CD4-positive, alpha-beta T cell treated with Interleukin-4 for 4 hours (primary cell): ENCODE results near the gene PLK3.
"Not testable (repeated sequence)": the region's sequence is repeated elsewhere in the genome, so short reads cannot be mapped to it uniquely, and the experiment has no call there.

Source experiments
- DNase-seq: peaks from one replicate; pipeline ENCODE4 v3.0.0-alpha.2; 2020

Gene PLK3

DNA sequence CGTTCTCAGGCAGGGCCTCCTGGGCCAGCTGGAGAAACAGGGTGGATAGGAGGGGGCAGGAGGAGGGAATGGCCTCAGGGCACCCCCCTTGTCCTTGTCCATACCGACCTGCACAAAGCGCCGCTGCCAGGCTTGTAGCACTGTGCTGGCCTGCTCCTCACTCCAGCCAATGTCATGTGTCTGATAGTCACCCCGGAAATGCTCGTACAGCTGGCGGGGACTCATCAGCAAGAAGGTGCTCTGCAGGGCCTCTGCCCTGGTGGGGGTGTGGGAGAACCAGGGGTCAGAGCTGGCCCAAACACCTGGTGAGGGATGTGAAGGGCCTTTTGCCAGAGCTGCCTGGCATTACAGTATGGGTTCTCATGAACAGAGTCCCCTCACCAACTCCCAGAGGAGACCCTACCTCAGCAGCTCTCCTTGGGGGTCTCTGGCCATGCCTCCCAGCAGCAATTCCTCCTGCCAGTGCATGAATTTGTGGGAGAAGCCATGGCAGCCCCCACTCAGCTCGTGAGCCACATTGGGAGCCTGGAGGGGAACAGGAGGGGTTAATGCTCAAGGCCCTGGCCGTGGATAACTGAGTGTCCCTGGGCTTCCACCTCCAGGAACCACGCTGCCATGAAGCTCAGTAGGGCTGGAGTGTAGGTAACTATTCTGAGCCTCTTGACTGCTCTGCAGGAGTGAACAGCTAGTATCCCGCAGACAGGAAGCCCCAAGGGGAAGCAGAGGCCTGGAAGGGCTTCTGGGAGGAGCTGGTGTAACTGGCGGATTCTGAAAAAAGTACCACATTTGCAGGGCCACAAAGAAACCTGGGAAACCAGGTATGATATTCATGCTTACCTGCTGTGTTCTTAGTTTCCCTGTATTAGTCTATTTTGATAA, 29.6 kb downstream of the PLK3 start:
- DNase-seq: no peak

DNA sequence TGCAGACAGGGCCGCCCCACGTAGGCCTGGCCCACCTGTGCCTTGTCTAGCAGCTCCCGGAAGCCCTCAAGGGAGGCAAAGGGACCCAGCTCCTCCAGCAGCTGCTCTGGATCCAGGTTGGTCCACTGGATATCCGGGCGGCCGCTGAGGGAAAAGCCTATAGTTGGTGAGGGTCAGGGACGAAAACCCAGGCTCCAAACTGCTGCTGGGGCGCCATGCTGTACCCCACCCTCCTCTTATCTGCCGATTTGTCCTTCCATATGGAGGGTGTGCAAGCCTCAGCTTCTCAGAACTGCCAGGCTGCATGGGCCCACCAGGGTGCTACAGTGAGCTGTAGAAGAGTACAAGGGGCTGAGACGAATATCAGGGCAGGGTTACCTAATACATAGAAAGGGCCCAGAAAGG, 30.7 kb downstream of the PLK3 start:
- DNase-seq: no peak

DNA sequence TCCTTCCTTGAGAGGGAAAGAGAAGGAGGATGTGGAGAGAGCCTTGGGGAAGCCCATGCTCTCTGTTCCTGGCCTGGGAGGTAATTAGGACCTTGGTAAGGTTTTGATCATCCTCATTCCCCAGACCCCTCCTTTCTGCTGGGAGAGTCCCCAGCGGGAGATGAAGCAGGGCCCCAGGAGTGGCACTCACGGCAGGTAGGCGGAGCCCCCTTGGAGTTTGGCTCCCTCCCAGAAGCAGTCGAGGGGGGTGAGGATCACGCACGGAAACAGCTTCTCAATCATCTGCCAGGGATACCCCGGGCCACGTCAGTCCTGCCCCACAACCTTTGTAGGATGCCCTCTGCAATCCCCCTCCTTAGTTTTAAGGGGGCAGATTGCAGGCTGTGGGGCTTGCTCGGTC, 31.3 kb downstream of the PLK3 start:
- no peak for DNase-seq

DNA sequence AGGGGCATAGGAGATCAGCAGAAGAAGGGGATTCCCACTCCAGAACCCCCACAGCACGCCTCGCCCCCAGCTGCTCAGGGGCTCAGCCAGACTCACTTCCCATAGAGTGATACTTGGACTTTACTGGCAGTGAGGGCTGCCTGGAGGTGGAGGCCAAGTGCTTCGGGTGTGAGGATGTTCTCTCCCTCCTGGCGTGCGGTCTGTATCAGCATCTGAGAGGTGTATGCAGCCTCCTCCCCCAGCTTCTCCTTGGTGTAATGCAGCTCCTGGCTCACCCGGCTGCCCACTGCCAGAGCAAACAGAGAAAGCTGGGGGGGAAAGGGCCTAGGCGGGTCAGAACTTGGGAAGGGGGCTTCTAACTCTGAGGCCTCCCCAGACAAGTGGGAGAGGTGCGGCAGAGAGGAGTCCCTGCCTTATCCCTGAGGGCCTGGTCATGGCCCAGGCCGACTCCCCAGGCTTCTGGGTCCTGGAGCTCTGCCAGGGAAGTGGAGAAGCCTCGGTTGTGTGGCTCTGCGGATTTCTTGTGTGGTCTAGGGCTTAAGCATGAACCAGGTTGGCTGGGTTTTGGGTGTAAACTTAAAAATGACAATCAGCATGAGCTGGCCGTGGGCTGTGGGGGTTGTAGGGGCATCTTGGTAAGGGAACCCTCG, 32.0 kb downstream of the PLK3 start:
- no peak for DNase-seq

DNA sequence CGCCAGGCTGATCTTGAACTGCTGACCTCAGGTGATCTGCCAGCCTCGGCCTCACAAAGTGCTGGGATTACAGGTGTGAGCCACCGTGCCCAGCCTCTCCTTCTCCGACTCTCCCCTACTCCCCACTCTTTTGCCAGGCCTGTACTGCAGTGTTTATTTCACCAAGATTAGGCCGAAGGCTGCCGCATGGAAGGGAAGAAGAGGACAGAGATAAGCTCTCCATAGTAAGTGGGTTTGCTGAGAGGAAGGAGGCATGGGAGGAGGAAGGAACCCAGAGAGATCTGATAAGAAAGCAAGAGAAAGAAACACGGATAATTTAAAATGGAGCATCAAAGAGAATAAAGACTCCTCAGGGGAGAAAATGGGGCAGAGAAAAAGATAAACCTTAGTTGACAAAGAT, 34.2 kb downstream of the PLK3 start:
- DNase-seq: no peak

DNA sequence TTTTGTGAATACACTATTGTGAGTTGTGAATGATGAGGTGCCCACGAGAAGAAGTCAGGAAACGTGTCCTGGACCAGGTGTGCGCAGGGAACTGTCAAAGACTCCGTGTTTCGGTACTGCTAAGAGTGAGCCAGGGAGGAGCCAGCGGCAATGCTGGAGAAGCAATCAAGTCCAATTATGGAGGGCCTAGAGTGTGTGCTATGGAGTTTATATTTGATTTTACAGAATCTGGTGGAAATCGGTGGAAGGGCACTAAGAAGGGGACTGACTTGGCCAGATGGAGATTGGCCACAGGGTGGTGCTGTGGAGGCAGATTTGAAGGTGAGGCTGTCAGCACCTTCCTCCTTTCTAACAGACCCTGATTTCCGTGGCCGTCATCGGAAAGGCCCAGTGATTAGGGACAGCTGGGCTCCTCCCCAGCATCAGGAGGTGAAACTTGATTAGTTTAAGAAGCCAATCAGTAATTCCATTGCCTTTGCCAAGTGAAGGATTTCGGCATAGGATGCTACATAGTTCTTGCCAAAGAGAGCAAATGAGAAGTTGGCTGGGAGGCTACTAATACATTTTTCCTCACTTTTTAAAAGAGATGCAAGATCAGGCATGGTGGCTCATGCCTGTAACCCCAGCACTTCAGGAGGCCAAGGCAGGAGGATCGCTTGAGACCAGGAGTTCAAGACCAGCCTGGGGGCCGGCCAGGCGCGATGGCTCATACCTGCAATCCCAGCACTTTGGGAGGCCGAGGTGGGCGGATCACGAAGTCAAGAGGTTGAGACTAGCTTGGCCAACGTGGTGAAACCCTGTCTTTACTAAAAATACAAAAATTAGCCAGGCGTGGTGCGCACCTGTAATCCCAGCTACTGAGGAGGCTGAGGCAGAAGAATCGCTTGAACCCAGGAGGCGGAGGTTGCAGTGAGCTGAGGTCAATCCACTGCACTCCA, 35.8 kb downstream of the PLK3 start:
- peak; percentile 83 for DNase-seq

DNA sequence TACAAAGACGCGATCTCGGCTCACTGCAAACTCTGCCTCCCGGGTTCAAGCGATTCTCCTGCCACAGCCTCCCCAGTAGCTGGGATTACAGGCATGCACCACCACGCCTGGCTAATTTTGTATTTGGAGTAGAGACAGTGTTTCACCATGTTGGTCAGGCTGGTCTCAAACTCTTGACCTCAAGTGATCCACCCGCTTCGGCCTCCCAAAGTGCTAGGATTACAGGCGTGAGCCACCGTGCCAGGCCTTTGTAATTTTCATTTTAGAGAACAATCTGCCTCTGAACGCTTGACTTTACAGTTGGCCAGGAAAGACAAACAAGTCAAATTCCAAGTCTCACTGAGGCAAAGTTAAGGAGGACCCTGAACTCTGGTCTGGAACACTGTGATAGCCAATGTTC, 38.1 kb downstream of the PLK3 start:
- DNase-seq: not testable (repeated sequence)

DNA sequence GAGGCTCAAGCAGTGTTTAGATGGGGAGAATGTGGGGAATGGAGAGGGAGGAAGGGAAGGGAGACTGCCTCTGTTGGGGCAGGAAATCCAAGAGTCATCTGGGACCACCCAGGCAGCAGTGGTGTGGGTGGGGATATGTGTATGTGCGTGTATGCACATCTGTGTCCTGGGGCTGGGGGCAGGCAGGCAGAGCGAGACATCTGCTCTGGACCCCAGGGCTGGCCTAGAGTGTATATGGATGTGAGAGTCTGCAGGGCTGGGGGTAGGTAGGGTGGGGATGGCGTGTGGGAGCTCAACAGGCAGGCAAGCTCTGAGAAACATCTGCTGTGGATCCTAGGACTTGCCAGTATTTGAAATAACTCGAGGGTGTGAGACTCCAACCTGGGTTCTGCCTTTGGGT, 39.4 kb downstream of the PLK3 start:
- no peak for DNase-seq

DNA sequence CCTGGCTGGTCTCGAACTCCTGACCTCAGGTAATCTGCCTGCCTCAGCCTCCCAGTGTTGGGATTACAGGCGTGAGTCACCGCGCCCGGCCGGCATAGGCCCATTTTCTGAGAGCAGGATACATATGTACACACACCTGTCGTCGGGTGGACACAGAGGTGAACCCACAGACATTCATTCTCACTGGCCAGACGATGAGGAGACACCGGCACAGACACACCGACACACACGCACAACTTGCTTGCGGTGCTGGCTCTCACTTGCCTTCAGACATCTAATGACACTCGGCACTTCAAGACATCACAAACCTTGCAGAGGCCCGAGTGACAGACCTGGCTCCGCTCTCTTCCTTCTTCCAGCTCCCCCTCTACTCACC, 42.3 kb downstream of the PLK3 start:
- no peak for DNase-seq

DNA sequence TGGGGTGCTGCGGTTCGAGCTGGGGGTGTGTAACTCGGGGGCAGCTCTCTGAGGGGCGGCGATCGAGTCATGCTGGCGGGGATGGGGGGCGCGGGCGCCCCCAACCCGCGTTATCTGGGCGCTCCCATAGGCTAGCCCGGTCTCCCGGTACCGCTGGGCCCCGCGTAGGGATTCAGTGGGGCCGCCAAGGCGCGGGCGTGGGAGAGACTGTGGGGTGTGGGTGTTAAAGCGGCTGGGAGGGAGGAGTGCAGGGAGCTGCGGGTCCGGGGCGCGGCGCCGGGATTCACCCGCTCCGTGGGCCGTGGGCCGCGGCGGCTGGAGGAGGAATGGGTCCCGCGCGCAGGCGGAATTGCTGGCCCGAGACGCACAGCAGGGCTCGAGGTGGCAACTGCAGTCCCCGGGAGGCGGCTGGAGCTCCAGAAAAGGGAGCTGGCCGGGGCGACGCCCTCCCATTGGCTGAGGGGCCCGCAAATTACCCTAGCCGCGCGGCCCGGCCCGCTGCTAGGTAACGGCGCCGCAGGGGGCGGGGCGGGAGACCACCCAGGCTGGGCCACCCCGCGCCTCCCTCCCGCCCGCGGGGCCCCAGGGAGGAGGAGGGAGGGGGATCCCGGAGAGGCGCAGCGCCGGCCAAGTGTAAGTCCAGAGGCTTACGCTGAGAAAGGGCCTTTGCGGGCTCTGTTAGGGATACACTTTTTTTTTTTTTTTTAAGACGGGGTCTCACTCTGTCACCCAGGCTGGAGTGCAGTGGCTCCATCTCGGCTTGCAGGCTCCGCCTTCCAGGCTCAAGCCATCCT, 42.9 kb downstream of the PLK3 start, which contains the start of gene PTCH2:
TSS of gene PTCH2 (minus strand) at position 392 of the 794 bp plus-strand sequence. CDS start at position 71, 321 bp downstream.
- peak; percentile 6 for DNase-seq

DNA sequence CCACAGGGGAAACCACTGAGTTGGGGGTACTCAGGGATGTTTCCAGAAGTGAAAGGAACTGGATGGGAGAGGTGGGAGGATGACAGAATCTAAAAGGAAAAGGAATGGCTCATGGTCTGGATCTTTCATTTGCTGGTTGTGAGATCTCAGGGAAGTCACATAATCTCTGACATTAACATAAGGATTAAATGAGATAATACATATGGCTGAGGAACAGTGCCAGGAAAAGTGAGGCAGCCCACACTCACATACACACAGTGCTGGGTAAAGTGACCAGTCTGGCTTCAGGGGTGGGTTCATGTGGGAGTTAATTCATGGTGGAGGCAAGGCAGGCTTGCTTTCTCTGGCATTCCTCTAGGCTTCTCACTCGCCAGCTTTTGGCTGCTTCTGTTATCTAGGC, 46.8 kb downstream of the PLK3 start:
- no peak for DNase-seq

DNA sequence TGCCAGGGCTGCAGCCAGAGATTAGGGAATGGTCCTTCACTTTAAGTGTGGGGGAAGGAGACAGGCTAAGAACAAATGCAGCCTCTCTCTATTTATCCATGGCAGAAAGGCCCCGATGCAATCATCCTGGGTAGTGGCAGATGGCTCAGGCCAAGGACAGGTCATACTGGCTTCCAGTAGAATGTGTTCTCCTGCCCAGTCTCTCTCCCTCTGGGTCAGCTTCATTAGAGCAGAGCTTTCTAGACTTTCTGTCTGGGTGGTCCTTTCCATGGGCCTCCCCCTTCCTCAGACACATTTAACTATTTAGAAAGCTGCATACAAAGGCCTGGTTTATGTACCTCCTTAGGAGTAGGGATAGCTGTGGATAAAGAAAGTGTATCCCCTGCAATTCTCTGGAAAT, 47.7 kb downstream of the PLK3 start:
- DNase-seq: no peak

DNA sequence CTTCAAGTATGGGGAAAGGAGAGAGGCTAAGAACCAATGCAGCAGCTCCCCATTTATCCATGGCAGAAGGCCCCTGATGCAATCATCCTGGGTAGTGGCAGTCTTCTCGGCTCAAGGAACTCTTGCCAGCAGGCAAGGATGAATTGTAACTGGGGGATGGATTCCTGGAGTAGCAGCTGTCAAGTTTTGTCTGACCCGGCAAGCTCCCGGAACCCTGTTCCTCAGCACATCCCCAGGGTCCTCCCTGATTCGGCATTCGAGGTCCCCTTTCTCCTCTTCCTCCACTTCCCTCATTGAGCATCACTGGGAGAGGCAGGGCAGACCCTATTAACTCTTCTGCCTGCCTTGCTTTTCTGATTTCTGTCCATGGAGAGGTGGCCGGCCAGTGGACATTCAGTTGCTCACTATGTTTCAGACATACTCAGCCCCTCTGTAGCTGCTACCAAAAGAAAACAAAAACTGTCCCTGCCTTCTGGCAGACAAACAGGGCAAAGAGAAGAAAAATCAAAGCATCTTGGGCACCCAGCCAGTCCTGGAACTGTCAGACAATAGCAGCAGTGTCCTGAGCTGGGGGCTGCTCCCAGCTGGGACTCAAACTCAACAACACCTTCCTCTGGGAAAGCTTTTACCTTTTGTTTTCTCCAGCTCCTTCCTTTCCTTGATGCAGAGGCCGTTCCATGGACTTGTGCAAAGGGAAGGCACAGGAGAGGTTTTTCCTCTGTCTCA, 48.4 kb downstream of the PLK3 start:
- DNase-seq: no peak

DNA sequence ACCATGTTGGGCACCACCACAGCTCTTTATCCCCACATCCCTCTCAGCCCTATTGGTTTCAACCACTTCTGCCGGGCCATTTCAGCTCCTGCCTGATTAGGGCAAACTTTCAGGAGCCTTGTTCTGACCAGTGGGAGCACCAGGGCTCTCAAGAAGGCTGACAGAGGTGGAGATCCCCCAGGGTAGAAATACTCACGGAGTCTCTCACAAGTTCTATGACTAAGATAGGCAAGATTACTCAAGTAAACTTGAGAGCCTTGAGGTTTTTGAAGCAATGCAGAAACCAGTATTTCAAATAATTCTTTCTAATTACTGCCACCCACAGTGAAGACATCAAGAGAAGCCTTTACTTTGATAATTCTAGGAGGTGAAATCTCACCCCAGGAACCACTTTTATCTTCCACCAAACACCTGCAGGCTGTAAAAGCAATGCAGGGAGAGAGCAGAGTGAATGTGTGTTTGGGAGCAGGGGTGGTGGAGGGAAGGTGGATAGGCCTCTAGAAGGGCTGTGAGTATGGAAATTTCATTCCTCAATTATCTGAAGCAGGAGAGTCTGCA, 49.5 kb downstream of the PLK3 start:
- DNase-seq: no peak

DNA sequence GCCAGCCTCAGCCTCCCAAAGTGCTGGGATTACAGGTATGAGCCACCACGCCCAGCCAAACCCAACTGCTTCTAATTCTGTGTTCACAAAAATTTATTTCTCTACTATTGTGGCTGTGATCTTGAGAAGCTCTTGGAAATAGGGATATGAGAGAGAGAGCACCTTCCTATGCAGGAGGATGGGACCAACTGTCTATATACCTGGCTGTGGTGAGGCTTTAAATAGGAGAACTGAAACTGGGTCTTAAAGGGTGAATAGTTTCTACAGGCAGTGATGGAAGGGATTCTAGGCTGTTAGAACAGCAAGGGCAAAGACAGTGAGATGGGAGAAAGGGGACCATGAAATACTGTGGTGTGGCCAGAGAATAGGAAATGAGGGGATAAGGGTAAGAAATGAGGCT, 51.1 kb downstream of the PLK3 start:
- no peak for DNase-seq

DNA sequence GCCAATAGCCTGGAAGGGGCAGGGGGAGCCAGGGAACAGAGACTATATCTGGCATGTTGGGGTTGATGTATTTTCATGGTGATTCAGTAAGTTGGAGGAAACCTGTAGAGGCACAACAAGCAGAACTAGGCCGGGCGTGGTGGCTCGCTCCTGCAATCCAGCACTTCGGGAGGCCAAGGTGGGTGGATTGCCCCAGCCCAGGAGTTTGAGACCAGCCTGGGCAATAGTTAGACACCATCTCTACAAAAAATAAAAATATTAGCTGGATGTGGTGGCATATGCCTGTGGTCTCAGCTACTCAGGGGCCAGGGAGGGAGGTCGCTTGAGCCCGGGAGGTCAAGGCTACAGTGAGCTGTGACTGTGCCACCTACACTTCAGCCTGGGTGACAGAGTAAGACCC, 53.0 kb downstream of the PLK3 start:
- DNase-seq: no peak

DNA sequence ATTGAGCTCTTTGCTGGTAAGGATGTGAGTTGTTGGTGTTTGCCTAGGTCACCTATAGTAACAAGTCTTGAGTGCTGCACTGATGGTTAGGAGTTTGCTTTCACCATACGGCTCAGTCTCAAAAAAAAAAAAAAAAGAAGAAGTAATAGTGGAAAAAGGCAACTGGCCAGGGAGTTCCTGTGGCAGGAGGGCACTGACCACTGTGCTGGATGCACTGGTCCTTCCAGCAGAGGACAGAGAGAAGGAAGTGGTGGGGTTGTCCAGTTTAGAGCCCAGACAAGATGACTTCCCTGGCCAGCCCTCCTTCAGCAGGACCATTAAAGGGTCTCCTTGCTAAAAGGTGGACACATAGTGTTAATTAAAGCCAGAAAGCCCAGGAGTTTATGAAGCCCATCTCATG, 54.8 kb downstream of the PLK3 start:
- no peak for DNase-seq
